ENCODE results near the gene MYO18B.

MYO18B gene

GRCh38 chr22:25890651-25891050, 148.7 kb downstream of the MYO18B start:
- H3K27me3 ChIP-seq (ENCODE audit: insufficient read depth, poor library complexity, severe bottlenecking), result peaks cover 6% of the 10 kb centered on the region

GRCh38 chr22:25892678-25893077, 150.7 kb downstream of the MYO18B start:
- H3K27me3 ChIP-seq (ENCODE audit: insufficient read depth, poor library complexity, severe bottlenecking), result peaks cover 6% of the 10 kb centered on the region
- TF ChIP-seq GABPA (IDR thresholded peaks at IDR 0.05; ENCODE audit: low read depth) (no peak), SPI1 (IDR thresholded peaks at IDR 0.05; ENCODE audit: borderline replicate concordance, low read depth) (no peak), POLR2AphosphoS5 (IDR thresholded peaks at IDR 0.05; ENCODE audit: low read depth) (no peak), CTCF (IDR thresholded peaks at IDR 0.05; ENCODE audit: insufficient read depth, low read length) (no peak), REST (IDR thresholded peaks at IDR 0.05; ENCODE audit: insufficient replicate concordance, low read depth) (no peak)
- no peak overlapping the region for H3K4me3 ChIP-seq (replicated peaks; ENCODE audit: insufficient read depth, low read length)
- no peak for DNase-seq (ENCODE audit: low read depth in 1 of 2, low spot score in 1 of 2)
- no peak overlapping the region for H3K27ac ChIP-seq (replicated peaks)

More at GRCh38 chr22:25890651-25891050, 148.7 kb downstream of the MYO18B start:
- no peak for DNase-seq (ENCODE audit: low read depth in 1 of 2, low spot score in 1 of 2)
- no peak for TF ChIP-seq REST (IDR thresholded peaks at IDR 0.05; ENCODE audit: insufficient replicate concordance, low read depth)
- no peak for TF ChIP-seq SPI1 (IDR thresholded peaks at IDR 0.05; ENCODE audit: borderline replicate concordance, low read depth)
- no peak for TF ChIP-seq POLR2AphosphoS5 (IDR thresholded peaks at IDR 0.05; ENCODE audit: low read depth)
- TF ChIP-seq CTCF (IDR thresholded peaks at IDR 0.05; ENCODE audit: insufficient read depth, low read length), result no peak
- no peak for TF ChIP-seq GABPA (IDR thresholded peaks at IDR 0.05; ENCODE audit: low read depth)
- no peak overlapping the region for H3K4me3 ChIP-seq (replicated peaks; ENCODE audit: insufficient read depth, low read length)
- no peak overlapping the region for H3K27ac ChIP-seq (replicated peaks)

- H3K27me3 ChIP-seq (ENCODE audit: insufficient read depth, poor library complexity, severe bottlenecking), result no peaks in the 10 kb centered on the region
- no peak for TF ChIP-seq REST (IDR thresholded peaks at IDR 0.05; ENCODE audit: insufficient replicate concordance, low read depth)
- DNase-seq (ENCODE audit: low read depth in 1 of 2, low spot score in 1 of 2), result no peak
- no peak overlapping the region for H3K4me3 ChIP-seq (replicated peaks; ENCODE audit: insufficient read depth, low read length)
- no peak overlapping the region for H3K27ac ChIP-seq (replicated peaks)
Measured at GRCh38 chr22:25895678-25896077, 153.7 kb downstream of the MYO18B start.

- Histone ChIP-seq H3K4me3 (replicated peaks; ENCODE audit: insufficient read depth, low read length) (no peak overlapping the region), H3K27me3 (ENCODE audit: insufficient read depth, poor library complexity, severe bottlenecking) (no peaks in the 10 kb centered on the region), H3K27ac (replicated peaks) (no peak overlapping the region)
- no peak for DNase-seq (ENCODE audit: low read depth in 1 of 2, low spot score in 1 of 2)
- no peak for TF ChIP-seq POLR2AphosphoS5 (IDR thresholded peaks at IDR 0.05; ENCODE audit: low read depth)
- TF ChIP-seq REST (IDR thresholded peaks at IDR 0.05; ENCODE audit: insufficient replicate concordance, low read depth), result no peak
- TF ChIP-seq CTCF (IDR thresholded peaks at IDR 0.05; ENCODE audit: insufficient read depth, low read length), result no peak
- no peak for TF ChIP-seq SPI1 (IDR thresholded peaks at IDR 0.05; ENCODE audit: borderline replicate concordance, low read depth)
- no peak for TF ChIP-seq GABPA (IDR thresholded peaks at IDR 0.05; ENCODE audit: low read depth)
Measured at GRCh38 chr22:25896098-25896497, 154.1 kb downstream of the MYO18B start.
